GM04504 (cell line): ENCODE measurements around the gene COLEC12.
A peak's percentile ranks its signal among the peaks of the same experiment; 100 is the strongest.

Experiments used
- DNase-seq: peaks from one replicate; pipeline ENCODE4 v3.0.0-alpha.2; 2012; ENCODE audit warnings: low read depth

The COLEC12 gene

DNA sequence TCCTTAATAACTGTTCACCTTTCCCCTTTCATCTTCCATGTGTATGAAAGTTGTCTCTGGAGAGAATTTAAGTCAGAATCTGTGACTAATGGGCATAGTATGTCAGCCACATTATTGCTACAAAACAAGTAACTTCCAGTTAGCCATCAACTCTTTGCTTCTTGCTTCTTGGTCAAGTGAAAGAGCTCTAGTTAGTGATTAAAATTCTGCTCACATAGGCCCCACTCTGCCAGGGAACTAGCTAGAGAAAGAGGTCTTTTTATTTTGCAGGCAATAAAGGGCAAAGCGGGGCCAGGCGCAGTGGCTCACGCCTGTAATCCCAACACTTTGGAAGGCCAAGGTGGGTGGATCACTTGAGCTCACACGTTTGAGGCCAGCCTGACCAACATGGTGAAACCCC, 64.6 kb downstream of the COLEC12 start:
- no peak for DNase-seq

GRCh38 chr18:434410-434809, 66.1 kb downstream of the COLEC12 start:
- DNase-seq = no peak

DNA sequence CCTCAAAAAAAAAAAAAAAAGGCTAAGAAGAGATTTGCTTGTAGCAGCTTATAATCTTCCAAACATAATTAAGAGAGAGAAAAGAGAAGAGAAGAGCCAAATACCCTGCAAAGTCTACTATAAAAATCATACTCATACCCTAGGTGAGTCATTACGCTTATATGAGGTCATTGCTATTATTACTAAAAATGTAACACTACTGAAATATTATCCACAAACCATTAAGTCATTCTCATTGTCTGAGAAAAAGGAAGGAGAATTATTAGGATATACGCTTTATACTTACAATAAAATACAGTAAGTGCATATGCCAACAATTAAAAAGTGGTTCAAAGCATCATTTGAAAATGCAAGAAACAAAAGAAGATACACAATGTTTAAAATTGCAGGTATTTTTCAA, 66.5 kb downstream of the COLEC12 start:
- DNase-seq = no peak

DNA sequence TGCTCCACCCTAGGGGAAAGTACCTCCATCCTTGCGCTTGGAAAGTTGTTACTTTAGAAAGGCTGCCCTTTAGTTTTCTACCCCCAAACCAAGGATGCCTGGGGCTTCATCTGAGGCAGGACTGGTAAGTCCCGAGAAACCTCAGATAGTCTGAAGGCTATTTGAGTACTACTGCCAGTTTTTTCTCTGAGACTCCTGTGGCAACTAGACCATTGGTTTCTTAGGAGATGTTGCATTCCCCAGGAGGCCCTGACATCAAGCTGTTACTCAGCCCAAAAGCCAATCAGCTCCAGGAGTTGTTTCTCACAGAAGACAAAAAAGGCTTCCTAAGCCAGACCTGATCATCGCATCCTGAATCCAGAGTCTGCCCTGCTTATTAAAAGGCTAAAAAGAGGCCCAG, 67.2 kb downstream of the COLEC12 start:
- no peak for DNase-seq

DNA sequence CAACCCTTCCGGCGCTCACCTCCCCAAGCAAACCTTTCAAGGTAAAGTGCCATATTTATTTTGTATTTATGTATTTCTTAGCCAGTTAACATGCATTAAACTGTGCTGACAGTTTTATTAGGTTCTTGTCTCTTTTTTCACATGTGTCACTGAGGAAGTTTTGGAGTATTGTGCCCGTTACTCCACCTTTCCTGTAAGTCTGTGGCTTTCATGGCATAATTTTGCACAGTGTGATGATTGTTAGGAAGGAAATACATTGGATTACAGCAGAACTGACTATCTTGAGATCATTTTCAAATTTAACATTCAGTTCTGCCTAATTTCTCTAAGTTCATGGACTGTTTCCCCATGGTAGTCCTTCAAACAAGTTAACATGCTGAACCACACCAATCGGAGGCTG, 67.7 kb downstream of the COLEC12 start:
- no peak for DNase-seq

DNA sequence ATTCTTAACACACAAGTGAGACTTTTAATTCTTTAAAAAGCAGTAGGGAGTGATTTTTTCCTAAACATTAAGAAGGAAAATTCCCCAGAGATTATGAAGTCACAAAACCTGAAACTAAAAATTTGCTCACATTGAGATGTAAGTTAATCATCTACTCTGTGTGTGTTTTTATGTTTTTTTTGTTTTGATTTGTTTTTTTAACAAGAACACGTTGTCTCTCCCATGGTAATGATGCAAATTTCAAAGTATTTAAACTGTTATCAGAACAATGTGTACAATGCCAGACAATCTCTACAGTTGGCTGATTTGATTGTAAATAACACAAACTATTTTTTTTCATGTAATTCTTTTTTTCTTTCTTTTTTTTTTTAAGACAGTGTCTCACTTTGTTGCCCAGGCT, 71.5 kb downstream of the COLEC12 start:
- DNase-seq = no peak

- no peak for DNase-seq
Measured at GRCh38 chr18:427005-427404, 73.5 kb downstream of the COLEC12 start.

DNA sequence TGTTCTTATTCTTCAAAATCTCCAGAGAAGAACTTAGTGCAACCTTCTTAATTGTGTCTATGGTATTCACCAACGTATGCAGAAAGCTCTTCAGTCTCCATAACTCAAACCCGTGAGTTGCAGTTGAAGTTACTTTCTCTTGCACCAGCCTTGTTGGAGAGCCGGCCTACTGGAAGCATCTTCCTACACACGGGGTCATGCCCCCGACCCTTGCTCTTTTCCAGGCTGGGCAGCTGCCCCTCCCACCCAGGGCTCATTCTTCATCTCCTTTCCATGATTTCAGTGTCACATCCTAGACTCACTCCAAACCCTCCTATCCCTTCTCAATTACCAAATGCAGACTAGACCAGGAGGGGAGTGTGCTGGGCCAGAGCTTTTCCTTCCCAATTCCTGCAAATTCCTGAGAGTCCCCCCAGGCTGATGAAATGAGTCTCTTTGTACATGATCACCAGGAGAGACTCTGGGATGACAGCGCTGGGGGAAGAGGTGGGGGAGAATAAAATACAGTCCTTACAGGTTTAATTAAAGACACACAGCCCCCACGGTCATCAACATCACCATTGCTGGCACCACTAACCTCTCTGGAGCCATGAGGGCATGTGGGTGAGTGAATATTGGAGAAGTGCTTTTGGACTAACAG, 75.3 kb downstream of the COLEC12 start:
- no peak for DNase-seq

- DNase-seq = no peak
Measured at GRCh38 chr18:424668-425067, 75.8 kb downstream of the COLEC12 start.

DNA sequence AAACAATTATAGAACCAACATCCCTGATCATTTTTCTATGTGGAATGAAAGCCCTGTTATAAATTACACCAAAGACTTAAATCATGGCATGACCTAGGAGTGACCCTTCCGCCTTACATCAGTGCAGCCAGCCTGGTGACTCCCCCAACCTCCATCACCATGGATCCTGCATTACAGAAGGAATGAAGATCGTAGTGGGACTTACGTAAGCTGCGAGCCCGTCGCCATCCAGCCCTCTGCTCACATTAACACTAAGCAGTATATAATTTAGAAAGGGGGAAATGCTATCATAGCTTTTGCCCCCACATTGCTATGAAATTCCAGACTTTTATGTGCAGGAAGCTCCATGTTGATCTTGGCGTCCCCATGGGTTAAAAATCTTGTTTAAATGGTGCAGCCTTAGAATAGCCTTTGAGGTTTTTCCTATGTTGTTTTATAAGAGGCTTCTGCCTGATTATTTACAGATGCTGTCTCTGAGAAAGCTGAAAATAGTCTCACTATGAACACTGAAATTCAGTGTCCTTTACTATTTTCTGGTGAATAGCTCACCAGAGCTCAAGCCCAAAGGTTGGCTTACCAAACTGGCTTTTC, 76.3 kb downstream of the COLEC12 start:
- DNase-seq = no peak

DNA sequence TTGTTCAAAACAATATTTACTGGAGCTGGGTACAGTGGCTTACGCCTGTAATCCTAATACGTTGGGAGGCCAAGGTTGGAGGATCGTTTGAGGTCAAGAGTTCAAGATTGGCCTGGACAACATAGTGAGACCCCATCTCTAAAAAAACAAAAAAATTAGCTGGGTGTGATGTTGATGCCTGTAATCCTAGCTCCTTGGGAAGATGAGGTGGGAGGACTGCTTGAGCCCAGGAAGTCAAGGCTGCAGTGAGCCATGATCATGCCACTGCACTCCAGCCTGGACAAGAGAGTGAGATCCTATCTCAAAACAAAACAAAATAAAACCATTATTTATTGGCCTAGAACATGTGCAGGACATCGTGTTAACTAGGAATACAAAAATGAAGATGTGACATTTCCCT, 77.5 kb downstream of the COLEC12 start:
- no peak for DNase-seq

GRCh38 chr18:421247-422155, 79.0 kb downstream of the COLEC12 start:
- DNase-seq = no peak

GRCh38 chr18:420661-421246, 79.7 kb downstream of the COLEC12 start:
- no peak for DNase-seq

DNA sequence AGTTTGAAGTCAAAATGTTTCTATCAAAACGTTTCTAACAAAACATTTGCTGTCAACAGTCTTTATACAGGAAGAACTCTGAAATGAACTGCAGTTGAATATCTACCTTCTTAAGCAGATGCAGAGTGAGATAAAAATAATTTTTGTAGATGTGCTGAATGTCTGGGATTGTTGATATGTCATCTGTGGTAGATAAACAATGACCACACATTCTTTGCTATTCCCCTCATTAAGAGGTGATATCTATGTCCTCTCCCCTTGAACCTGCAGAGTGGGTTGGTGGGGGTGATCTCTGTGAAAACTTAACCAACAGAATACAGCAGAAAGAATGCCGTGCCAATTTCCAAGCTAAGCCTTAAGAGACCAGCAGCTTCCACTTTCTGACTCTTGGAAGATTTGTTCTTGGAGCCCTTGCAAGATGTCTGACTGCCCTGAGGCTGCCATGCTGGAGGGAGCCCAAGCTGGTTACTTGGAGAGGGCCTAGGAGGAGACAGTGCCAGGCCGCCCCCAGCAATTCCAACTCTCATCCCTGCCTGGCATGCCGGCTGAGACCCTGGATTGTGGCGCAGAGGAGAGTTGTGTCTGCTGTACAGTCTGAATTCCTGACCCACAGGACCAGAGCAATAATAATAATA, 80.8 kb downstream of the COLEC12 start:
- DNase-seq = no peak

DNA sequence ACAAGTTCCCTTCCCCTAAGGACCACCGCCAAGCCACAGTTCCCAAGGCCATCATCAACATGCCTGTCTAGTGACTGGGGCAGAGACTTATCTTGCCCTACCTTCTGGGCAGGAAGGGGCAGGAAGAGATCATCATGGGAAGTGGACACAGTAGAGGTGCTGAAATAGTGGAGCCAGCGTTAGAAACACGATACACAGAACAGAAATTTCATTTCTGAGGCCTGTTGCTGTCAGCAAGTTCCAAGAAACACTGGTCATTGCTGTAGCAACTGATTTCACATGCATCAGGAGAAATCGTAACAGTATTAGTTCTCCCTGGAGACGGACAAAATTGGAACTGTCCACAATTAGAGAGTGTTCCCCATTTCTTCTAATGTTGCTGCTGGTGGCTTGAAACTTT, 83.0 kb downstream of the COLEC12 start:
- no peak for DNase-seq

DNA sequence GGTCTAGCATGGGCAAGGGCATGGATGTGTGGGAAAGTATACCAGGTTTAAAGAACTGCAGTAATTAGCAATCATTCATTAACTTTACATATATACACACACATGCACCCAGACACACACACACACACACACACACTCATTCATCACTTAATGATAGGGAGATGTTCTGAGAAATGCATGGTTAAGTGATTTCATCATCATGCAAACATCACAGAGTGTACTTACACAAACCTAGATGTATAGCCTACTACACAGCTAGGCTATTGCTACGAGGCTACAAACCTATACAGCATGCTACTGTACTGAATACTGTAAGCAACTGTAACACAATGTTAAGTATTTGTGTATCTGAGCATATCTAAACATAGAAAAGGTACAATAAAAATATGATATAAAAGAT, 83.6 kb downstream of the COLEC12 start:
- no peak for DNase-seq

GRCh38 chr18:415617-416612, 84.6 kb downstream of the COLEC12 start:
- peak; percentile 60 for DNase-seq

DNA sequence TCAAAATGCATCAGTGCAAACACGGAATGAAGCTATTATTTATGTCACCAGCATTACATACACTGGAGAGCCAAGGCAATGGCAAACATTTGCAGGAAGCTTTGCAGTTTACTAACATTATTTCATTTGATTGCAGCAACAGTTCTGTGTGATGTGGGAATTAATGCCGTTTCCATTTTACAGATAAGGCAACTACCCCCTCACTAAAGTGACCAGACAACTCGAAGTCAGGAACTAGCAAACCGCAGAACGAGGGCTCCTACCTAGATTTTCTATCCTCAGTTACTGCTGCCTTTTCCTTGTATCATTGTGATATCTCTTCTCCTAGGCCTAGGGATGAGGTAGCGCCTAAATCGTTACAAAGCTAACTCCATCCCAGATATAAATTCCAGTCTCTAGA, 85.5 kb downstream of the COLEC12 start:
- no peak for DNase-seq

DNA sequence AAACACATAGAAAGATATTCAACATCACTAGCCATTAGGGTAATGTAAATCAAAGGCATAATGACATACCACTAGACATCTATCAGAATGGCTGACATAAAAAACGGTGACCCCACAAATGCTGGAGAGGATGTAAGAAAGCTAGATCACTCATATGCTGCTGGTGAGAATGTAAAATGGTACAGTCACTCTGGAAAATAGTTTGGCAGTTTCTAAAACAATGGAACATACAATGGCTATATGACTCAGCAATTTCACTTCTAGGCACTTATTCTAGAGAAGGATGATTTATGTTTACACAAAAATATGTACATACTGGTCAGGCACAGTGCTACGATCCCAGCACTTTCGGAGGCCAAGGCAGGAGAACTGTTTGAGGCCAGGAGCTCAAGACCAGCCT, 87.3 kb downstream of the COLEC12 start:
- no peak for DNase-seq

DNA sequence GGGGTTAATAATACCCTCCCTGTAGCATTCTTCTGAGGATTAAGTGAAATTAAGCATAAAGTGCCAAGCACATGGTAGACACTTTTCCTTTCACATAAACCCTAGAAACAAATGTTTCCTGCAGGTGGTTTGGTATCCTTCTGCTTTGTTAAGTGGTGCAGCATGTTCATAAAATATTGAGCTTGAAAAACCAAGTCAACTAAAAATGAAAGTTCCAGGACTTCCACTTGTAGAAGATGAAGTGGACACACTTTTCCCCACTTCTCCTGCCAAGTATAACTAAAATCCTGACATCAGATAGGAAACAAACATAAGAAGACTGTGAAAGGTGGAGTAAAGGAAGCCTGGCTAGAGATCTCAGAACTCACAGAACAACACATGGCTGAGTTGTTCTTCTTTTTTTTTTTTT, 90.5 kb downstream of the COLEC12 start:
- DNase-seq = no peak

GRCh38 chr18:408367-408766, 92.1 kb downstream of the COLEC12 start:
- no peak for DNase-seq
